Suprapubic skin (tissue), 3 donors: ENCODE data around the gene SYNGR1.

Experiments used
- POLR2A ChIP-seq, 2 donors: fragments of 450-650 bp; IDR thresholded peaks; one replicate each; pipeline ENCODE4 v1.6.1; 2017; ENCODE audit warnings: antibody characterized with exemption in 2 of 2, mild to moderate bottlenecking in 2 of 2, moderate library complexity in 2 of 2
- TF ChIP-seq, protein P1 (sequence below), 2 donors: fragments of 200-600 bp in 1 of 2; fragments of 450-650 bp in 1 of 2; sonication (generic) in 1 of 2; IDR thresholded peaks; one replicate each; pipeline ENCODE4 v1.5.1; 2016 to 2019; ENCODE audit warnings: antibody characterized with exemption in 2 of 2, mild to moderate bottlenecking in 1 of 2, moderate library complexity in 1 of 2

DNA sequence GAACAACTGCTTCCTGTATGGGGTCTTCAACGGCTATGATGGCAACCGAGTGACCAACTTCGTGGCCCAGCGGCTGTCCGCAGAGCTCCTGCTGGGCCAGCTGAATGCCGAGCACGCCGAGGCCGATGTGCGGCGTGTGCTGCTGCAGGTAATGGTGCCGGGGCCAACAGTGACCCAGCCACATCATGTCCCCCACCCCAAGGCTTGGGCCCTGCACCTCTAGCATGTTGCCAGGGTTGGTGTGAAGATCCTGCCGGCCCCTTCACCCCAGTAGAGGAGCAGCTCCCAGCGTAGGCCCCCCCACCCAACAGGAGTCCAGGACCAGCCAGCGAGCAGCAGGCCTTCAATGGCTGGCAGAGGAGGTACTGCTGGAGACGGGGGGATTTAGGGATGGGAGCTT is 65.7 kb downstream of the SYNGR1 start:
- TF ChIP-seq, protein P1, sequence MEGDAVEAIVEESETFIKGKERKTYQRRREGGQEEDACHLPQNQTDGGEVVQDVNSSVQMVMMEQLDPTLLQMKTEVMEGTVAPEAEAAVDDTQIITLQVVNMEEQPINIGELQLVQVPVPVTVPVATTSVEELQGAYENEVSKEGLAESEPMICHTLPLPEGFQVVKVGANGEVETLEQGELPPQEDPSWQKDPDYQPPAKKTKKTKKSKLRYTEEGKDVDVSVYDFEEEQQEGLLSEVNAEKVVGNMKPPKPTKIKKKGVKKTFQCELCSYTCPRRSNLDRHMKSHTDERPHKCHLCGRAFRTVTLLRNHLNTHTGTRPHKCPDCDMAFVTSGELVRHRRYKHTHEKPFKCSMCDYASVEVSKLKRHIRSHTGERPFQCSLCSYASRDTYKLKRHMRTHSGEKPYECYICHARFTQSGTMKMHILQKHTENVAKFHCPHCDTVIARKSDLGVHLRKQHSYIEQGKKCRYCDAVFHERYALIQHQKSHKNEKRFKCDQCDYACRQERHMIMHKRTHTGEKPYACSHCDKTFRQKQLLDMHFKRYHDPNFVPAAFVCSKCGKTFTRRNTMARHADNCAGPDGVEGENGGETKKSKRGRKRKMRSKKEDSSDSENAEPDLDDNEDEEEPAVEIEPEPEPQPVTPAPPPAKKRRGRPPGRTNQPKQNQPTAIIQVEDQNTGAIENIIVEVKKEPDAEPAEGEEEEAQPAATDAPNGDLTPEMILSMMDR (IDR thresholded peaks at IDR 0.05), result no peak
- TF ChIP-seq POLR2A (IDR thresholded peaks at IDR 0.05), result no peak
